Urothelium cell line (cell line): Measurements from ENCODE around the gene VEZF1.
A peak's percentile ranks its signal among the peaks of the same experiment; 100 is the strongest.

Experiments used
- DNase-seq: peaks from one replicate; pipeline ENCODE4 v3.0.0; 2011; ENCODE audit warnings: low spot score, mixed read lengths
- FAIRE-seq: peaks from 2 replicates; lab custom pipeline; 2011; peaks lifted over from hg19 to GRCh38; lab: Jason Lieb, UNC

Gene VEZF1

GRCh38 chr17:57954397-57955182 is 33.5 kb downstream of the VEZF1 start:
- FAIRE-seq, result peak; percentile 48
- DNase-seq, result peak; percentile 91

DNA sequence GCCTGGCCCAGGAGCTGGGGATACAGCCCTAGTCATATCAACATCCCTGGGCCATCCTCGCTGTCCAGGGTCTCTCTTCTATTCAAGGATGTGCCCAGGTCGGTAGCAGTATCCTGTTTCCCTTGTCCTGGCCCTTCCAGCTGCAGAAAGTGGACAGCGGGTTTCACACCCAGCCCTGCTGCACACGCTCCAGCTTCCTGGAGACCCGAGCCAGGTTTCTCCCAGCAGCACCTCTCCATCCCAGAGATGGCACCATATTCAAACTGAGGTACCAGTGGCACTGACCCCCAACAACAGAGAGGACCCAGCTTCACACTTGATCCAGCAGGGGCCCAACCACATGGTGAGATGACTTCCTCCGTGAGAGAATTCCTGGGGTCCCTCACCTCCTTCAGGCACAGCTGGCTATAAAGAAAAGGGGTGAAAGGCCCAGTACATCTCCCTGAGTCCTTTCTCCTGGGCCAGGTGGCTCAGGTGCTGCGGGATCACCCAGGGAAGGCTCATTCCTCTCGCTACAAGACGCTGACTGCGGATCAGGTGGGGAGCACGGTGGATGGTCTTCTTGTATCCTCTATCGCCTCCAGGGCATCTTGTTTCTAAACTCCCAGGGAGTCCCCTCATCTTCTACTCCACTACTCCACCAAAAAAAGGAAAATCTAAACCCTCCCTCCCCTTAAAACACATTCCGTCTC is 34.2 kb downstream of the VEZF1 start:
- FAIRE-seq (no peak), DNase-seq (no peak)

GRCh38 chr17:57953219-57953618 is 34.8 kb downstream of the VEZF1 start:
- FAIRE-seq (no peak), DNase-seq (no peak)

- DNase-seq, result no peak
- FAIRE-seq, result no peak
Measured at GRCh38 chr17:57949649-57950048, 38.4 kb downstream of the VEZF1 start.

GRCh38 chr17:57948555-57949420 is 39.3 kb downstream of the VEZF1 start:
- peak; percentile 96 for DNase-seq
- peak; percentile 83 for FAIRE-seq

GRCh38 chr17:57948169-57948554 is 39.9 kb downstream of the VEZF1 start:
- DNase-seq (no peak), FAIRE-seq (peak; percentile 23)

DNA sequence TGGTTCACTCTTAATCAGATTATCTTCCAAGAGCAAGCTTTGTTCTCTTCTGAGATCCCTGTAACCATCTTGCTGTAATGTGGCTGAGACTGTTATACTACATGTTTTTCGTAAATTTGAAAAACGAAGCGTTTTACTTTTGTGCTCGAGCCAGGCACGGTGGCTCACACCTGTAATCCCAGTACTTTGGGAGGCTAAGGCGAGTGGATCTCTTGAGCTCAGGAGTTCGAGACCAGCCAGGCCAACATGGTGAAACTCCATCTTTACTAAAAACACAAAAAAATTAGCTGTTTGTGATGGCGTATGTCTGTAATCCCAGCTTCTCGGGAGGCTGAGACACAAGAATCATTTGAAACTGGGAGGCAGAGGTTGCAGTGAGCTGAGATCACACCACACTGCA is 40.7 kb downstream of the VEZF1 start:
- DNase-seq (no peak), FAIRE-seq (no peak)

DNA sequence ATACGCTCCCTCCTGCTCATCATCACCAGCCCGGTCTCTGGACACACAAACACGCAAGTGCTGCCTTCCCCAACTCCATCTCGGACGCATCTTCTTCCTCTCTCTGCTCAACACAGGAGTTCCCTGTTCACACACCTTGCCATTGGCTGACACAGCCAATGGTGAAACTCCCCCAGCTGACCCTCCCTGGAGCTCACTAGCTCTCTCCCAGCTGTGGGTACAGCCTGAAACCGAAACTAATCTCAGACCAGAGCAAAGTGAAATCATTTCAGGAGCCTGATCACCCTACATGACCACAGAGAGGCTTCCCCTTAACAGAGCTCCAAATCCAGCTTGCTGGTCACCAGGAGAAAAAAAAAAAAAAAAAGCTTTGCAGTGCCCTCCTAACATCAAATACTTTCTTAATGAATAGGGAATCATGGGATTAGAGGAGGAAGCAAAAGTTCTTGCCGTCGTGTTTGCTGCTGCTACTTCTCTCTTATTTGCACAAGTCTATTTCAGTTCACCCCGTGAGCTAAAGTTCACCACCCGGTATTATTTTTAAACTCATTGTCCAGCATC is 41.2 kb downstream of the VEZF1 start:
- DNase-seq, result peak; percentile 52
- FAIRE-seq, result no peak

DNA sequence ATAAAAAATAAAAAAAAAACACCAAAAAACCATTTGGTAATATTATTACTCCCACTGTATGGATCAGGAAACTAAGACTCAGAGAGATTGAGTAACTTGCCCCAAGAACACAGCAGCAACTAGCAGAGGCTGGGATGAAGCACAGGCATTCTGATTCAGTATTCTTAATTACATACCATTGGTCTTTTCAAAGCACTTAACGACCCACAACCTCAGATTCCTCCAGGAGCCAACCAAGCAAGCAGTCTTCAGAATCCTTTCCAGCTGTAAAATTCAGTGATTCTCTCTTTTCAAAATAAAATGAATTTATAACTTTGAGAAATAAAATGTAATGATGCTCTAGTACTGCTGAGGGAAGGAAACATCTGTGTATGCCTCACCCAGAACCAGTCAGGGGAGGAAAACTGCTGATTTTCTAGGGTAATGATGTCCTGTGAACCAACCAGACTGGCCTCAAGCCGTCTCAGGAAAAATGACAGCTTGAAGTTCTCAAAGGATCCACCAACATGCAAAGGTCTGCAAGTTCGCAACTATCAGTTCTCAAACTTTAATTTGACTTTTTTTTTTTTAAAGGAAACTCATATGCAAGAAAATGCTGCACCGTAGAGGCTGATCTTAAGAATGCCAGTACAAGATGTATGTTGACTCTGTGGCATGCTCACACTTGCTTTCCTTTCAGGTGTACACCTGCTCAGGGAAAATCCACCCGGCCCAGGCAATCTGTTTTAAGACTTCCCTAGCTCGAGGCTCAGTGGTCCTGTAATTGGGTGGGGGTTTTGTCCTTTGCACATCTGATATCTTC is 41.9 kb downstream of the VEZF1 start:
- FAIRE-seq (no peak), DNase-seq (no peak)

GRCh38 chr17:57944908-57945307 is 43.1 kb downstream of the VEZF1 start:
- FAIRE-seq (no peak), DNase-seq (no peak)

DNA sequence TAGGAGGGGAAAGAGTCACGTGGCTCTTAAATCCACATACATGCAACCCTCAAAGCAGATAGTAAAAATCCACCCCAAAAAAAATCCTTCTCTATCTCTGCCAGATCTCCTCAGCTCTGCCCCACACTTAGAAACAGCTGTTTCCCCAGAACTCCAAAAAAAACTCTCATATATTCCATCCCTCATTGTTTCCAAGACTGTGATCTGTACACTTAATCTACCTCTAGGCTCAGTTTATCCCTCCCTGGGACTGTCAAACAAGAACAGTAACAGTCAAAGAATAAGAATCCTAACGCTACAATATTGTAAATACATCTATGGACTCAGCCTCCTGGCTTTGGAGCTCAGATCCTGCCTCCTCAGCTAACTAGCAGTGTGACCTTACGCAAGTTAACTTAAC is 44.4 kb downstream of the VEZF1 start:
- no peak for FAIRE-seq

GRCh38 chr17:57943140-57943539 is 44.9 kb downstream of the VEZF1 start:
- DNase-seq, result no peak
- FAIRE-seq, result no peak

More for the DNA sequence above, 44.4 kb downstream of the VEZF1 start:
- DNase-seq, result no peak

DNA sequence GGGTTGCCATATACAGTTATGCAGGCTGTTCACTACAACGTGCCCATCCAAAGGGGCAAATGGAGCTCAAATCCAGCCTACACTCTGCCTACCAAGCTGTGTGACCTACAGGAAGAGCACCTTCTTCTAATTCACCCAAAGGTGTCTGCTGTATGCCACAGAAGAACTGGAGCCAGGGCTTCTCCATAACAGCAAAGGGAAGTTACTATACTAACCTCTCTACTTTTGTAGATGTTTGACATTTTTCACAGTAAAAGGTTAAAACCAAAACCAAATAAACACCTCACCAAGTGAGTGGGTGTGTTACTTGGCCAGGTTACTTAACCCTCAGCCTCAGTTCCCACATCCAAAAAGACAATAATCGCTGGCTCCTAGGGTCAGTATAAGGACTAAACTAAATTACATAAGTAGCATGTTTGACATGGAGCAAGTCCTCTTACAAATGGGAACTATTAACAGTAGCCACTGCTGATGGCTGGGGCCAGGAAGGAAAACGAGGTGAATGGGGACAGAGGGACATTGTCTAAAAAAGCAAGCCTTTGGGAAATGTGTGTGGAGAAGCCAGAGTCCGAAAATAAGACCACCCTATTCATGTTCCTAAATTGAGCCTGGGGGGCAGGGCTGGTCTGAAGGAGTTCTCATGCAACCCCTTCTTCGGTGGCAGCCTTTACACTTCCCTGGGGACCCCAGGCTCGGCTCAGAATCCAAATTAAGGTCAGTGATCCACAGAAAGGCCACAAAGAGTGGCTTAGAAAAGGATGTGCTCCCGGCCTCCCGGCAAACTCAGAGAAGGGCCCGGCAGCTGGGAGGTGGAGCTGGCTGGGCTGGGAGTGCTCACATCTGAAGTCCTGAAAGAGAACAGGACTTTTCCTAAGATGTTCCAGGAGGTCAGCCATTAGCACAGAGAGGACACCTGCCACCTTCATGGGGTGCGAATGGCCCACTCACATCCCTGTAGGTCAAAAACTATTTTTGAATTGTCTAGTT is 46.4 kb downstream of the VEZF1 start:
- FAIRE-seq (no peak), DNase-seq (no peak)

GRCh38 chr17:57940653-57941329 is 47.3 kb downstream of the VEZF1 start:
- peak; percentile 60 for DNase-seq
- FAIRE-seq, result peak; percentile 55

DNA sequence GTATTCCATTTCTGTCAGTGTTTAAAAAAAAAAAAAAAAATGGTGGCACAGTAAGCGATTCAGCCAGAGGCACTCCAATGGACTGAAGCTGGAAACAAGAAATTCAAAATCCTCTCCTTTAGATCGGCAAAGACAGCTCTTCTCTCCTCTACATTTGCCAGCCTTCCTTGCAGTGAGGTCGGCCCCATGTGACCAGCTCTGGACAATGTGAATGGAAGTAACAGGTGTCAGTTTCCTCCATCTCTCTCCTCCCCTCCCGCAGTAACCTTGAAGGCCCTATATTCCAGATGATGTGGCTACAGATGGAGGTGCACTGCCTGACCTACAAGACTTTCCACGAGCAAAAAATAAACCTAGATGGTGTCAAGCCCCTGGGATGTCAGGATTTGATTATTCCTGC is 47.8 kb downstream of the VEZF1 start:
- DNase-seq, result no peak
- no peak for FAIRE-seq

GRCh38 chr17:57939797-57940196 is 48.3 kb downstream of the VEZF1 start:
- FAIRE-seq, result no peak

GRCh38 chr17:57938061-57938502 is 50.0 kb downstream of the VEZF1 start:
- FAIRE-seq (peak; percentile 52), DNase-seq (no peak)

More at GRCh38 chr17:57939797-57940196, 48.3 kb downstream of the VEZF1 start:
- DNase-seq, result no peak

- DNase-seq (no peak), FAIRE-seq (no peak)
Measured at GRCh38 chr17:57937492-57937891, 50.6 kb downstream of the VEZF1 start.
